ENCODE measurements around the gene RAB5IF. TPM values are rescaled to one million over a fixed set of nuclear protein-coding genes. Genes with fewer than 3 reads are reported as not detected.

The RAB5IF gene
- total and polyA plus RNA-seq, 3 donors from 2014 or later: 75.7 to 93.1 (median 81.3) TPM

GRCh38 chr20:36578356-36579041 is 27.1 kb upstream of the RAB5IF start:
- H3K4me3 ChIP-seq: no peak overlapping the region
- H3K27ac ChIP-seq: no peak overlapping the region
- DNase-seq: no peak
- peaks cover 27% of the 10 kb centered on the region for H3K4me1 ChIP-seq
- H3K9me3 ChIP-seq: no peaks in the 10 kb centered on the region
- H3K27me3 ChIP-seq: no peaks in the 10 kb centered on the region
- H3K36me3 ChIP-seq (ENCODE audit: low read depth, missing control alignments): no peaks in the 10 kb centered on the region
- TF ChIP-seq CTCF (IDR thresholded peaks at IDR 0.05): no peak
- TF ChIP-seq POLR2A (IDR thresholded peaks at IDR 0.05): no peak
- intact Hi-C loops (cut with DNase I; ENCODE audit: low total_unique reads): no loop called here
- WGBS, 2 donors: 89 to 95% methylated on average over 9 to 15 of the region's 15 CpGs

- DNase-seq: peak; percentile 78
- intact Hi-C loops (cut with DNase I; ENCODE audit: low total_unique reads): no loop called here
- H3K36me3 ChIP-seq (ENCODE audit: low read depth, missing control alignments): no peaks in the 10 kb centered on the region
- H3K4me1 ChIP-seq: peaks cover 24% of the 10 kb centered on the region
- TF ChIP-seq CTCF (IDR thresholded peaks at IDR 0.05) (no peak), POLR2A (IDR thresholded peaks at IDR 0.05) (no peak)
- H3K27me3 ChIP-seq: no peaks in the 10 kb centered on the region
- no peak overlapping the region for H3K4me3 ChIP-seq
- H3K9me3 ChIP-seq: no peaks in the 10 kb centered on the region
- WGBS, 2 donors: 59 to 60% methylated on average over 2 of the region's 2 CpGs
- H3K27ac ChIP-seq: no peak overlapping the region
Observed at GRCh38 chr20:36579996-36580545, 25.5 kb upstream of the RAB5IF start.

- intact Hi-C loops (cut with DNase I; ENCODE audit: low total_unique reads): no loop called here
- Histone ChIP-seq H3K4me1 (peaks cover 16% of the 10 kb centered on the region), H3K27me3 (no peaks in the 10 kb centered on the region), H3K9me3 (no peaks in the 10 kb centered on the region), H3K4me3 (no peak overlapping the region), H3K27ac (no peak overlapping the region), H3K36me3 (ENCODE audit: low read depth, missing control alignments) (no peaks in the 10 kb centered on the region)
- WGBS, 2 donors: 82 to 90% methylated on average over 4 of the region's 4 CpGs
- no peak for TF ChIP-seq POLR2A (IDR thresholded peaks at IDR 0.05)
- no peak for TF ChIP-seq CTCF (IDR thresholded peaks at IDR 0.05)
- no peak for DNase-seq
Observed at GRCh38 chr20:36582322-36582721, 23.3 kb upstream of the RAB5IF start.

- DNase-seq: no peak
- Histone ChIP-seq H3K9me3 (no peaks in the 10 kb centered on the region), H3K36me3 (ENCODE audit: low read depth, missing control alignments) (no peaks in the 10 kb centered on the region), H3K27me3 (no peaks in the 10 kb centered on the region), H3K4me3 (no peak overlapping the region), H3K27ac (no peak overlapping the region), H3K4me1 (peaks cover 21% of the 10 kb centered on the region)
- TF ChIP-seq POLR2A (IDR thresholded peaks at IDR 0.05): no peak
- WGBS, 2 donors: 88 to 89% methylated on average over 4 of the region's 4 CpGs
- intact Hi-C loops (cut with DNase I; ENCODE audit: low total_unique reads): no loop called here
Observed at GRCh38 chr20:36582821-36583220, 22.8 kb upstream of the RAB5IF start.

- Histone ChIP-seq H3K9me3 (no peaks in the 10 kb centered on the region), H3K27me3 (no peaks in the 10 kb centered on the region), H3K36me3 (ENCODE audit: low read depth, missing control alignments) (no peaks in the 10 kb centered on the region), H3K27ac (no peak overlapping the region), H3K4me1 (peaks cover 24% of the 10 kb centered on the region), H3K4me3 (no peak overlapping the region)
- no peak for TF ChIP-seq POLR2A (IDR thresholded peaks at IDR 0.05)
- no peak for TF ChIP-seq CTCF (IDR thresholded peaks at IDR 0.05)
- WGBS, 2 donors: 92% methylated on average over 2 of the region's 2 CpGs
- DNase-seq: no peak
- intact Hi-C loops (cut with DNase I; ENCODE audit: low total_unique reads): no loop called here
Observed at GRCh38 chr20:36584018-36584481, 21.5 kb upstream of the RAB5IF start.

Data from testis (tissue), 3 donors.